ENCODE results near the gene CACNA2D4.

The CACNA2D4 gene

DNA sequence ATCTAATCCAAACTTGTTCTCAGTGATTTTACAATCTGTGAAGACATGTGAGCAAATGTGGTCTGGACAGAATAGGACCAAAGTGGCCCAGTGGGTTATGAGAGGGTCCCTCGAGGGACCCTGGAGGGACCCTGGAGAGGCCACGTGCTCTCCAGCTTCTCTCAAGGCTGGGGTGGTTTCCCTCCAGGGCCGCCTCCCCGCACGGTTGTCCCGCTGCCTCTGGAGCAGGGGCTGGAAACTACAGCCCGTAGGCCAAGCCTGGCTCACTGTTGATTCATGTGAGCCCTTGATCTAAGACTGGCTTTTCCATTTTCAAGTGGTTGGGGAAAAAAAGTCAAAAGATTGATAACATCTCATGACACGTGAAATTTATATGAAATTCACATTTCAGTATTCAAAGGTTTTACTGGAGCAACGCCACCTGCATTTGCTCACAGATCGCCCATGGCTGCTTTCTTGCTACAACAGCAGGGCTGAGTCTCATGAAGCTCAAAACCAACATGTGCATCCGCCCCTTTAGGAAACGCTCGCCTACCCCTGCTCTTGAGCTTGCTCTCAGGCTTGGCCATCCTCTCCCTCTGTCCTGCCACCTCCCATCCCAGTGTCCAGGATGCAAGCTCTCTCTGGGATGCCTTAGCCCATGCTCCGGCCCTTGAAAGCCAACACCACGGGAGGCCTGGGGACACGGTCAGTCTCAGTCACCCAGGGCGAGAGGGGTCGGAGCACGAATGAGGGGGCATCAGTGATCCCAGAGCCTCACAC, 110.2 kb downstream of the CACNA2D4 start:
- Histone ChIP-seq H3K4me3 (ENCODE audit: low read length) (no peak overlapping the region), H3K9ac (ENCODE audit: low read depth, low read length) (no peak overlapping the region), H3K27me3 (ENCODE audit: insufficient read depth, low read length) (no peaks in the 10 kb centered on the region), H3K4me1 (ENCODE audit: insufficient read depth, low read length) (no peaks in the 10 kb centered on the region), H3K36me3 (ENCODE audit: insufficient read depth, low read length) (no peaks in the 10 kb centered on the region), H3K27ac (ENCODE audit: low read depth, low read length) (no peak overlapping the region), H3K9me3 (ENCODE audit: insufficient read depth, low read depth, low read length) (no peaks in the 10 kb centered on the region)
- 91% methylated on average over 19 of the region's 19 CpGs for WGBS

- H3K4me1 ChIP-seq (ENCODE audit: insufficient read depth, low read length) = no peaks in the 10 kb centered on the region
- H3K9ac ChIP-seq (ENCODE audit: low read depth, low read length) = no peak overlapping the region
- WGBS = 93% methylated on average over 15 of the region's 15 CpGs
- H3K4me3 ChIP-seq (ENCODE audit: low read length) = no peak overlapping the region
- no peaks in the 10 kb centered on the region for H3K36me3 ChIP-seq (ENCODE audit: insufficient read depth, low read length)
- no peak overlapping the region for H3K27ac ChIP-seq (ENCODE audit: low read depth, low read length)
- no peaks in the 10 kb centered on the region for H3K27me3 ChIP-seq (ENCODE audit: insufficient read depth, low read length)
- H3K9me3 ChIP-seq (ENCODE audit: insufficient read depth, low read depth, low read length) = no peaks in the 10 kb centered on the region
These were observed 111.2 kb downstream of the CACNA2D4 start for GRCh38 chr12:1807087-1807860.

- H3K4me3 ChIP-seq (ENCODE audit: low read length) = no peak overlapping the region
- H3K36me3 ChIP-seq (ENCODE audit: insufficient read depth, low read length) = no peaks in the 10 kb centered on the region
- H3K9me3 ChIP-seq (ENCODE audit: insufficient read depth, low read depth, low read length) = no peaks in the 10 kb centered on the region
- 88% methylated on average over 7 of the region's 7 CpGs for WGBS
- no peaks in the 10 kb centered on the region for H3K27me3 ChIP-seq (ENCODE audit: insufficient read depth, low read length)
- no peaks in the 10 kb centered on the region for H3K4me1 ChIP-seq (ENCODE audit: insufficient read depth, low read length)
- no peak overlapping the region for H3K27ac ChIP-seq (ENCODE audit: low read depth, low read length)
- H3K9ac ChIP-seq (ENCODE audit: low read depth, low read length) = no peak overlapping the region
These were observed 112.0 kb downstream of the CACNA2D4 start for GRCh38 chr12:1806301-1807086.

- H3K36me3 ChIP-seq (ENCODE audit: insufficient read depth, low read length) = no peaks in the 10 kb centered on the region
- 92% methylated on average over 16 of the region's 16 CpGs for WGBS
- no peaks in the 10 kb centered on the region for H3K27me3 ChIP-seq (ENCODE audit: insufficient read depth, low read length)
- no peaks in the 10 kb centered on the region for H3K4me1 ChIP-seq (ENCODE audit: insufficient read depth, low read length)
- no peak overlapping the region for H3K27ac ChIP-seq (ENCODE audit: low read depth, low read length)
- H3K4me3 ChIP-seq (ENCODE audit: low read length) = no peak overlapping the region
- H3K9ac ChIP-seq (ENCODE audit: low read depth, low read length) = no peak overlapping the region
- H3K9me3 ChIP-seq (ENCODE audit: insufficient read depth, low read depth, low read length) = no peaks in the 10 kb centered on the region
These were observed 112.9 kb downstream of the CACNA2D4 start for GRCh38 chr12:1805441-1806081.

DNA sequence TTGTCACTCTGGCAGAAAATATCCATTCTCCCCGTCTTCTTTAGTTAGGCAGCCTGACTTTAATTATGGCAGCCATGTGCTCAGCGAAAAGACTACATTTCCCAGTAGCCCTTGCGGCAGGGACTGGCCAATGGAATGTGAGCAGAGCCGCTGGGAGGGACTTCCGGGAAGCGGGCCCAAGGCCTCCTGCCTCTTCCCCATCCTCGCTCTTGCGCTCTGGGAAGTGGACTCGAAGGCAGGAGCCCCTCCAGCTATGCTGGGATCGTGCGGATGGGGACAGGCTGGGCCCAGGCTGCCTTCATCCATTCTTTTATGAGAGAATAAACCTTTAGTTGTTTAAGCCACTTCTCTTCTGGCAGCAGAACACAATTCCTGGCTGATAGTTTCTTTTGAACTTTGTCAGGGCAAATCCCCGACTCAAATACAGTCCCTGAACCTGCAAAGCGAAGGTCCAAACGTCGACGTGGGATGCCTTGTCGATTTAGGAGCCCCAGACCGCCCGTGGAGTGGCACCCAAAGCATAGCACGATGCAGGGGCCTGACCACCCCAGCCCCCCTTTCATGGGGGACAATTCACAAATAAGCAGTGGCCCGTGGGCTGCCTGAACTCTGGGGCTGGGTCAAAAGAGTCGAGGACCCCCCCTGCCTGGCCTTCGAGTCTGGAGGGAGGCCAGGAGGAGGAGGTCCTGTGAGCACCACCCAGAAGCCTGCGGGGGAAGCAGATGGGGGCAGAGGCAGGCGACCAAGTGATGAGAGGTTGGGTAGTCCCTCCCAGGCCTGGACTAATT, 113.7 kb downstream of the CACNA2D4 start:
- Histone ChIP-seq H3K27ac (ENCODE audit: low read depth, low read length) (no peak overlapping the region), H3K4me1 (ENCODE audit: insufficient read depth, low read length) (no peaks in the 10 kb centered on the region), H3K4me3 (ENCODE audit: low read length) (no peak overlapping the region), H3K9ac (ENCODE audit: low read depth, low read length) (no peak overlapping the region), H3K9me3 (ENCODE audit: insufficient read depth, low read depth, low read length) (no peaks in the 10 kb centered on the region), H3K36me3 (ENCODE audit: insufficient read depth, low read length) (no peaks in the 10 kb centered on the region), H3K27me3 (ENCODE audit: insufficient read depth, low read length) (no peaks in the 10 kb centered on the region)
- WGBS = 55% methylated on average over 25 of the region's 25 CpGs

DNA sequence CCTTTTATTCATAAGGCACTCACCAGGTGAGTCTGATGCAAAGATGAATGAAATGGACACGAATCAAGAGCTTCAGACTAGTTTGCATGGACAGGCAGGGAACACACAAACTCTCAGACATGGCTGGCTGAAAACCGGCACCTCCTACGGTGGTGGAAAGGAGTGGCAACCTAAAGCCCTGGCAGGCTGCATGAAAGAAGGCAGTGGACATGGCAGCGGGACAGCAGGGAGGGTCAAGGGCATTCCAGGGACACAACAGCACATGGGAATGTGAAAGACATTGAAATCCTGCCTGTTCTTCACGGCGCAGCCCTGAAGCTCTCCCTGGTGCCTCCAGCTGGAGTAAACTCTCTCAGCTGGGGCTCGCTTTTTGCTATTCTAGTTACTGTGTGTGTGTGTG, 114.7 kb downstream of the CACNA2D4 start:
- Histone ChIP-seq H3K9me3 (ENCODE audit: insufficient read depth, low read depth, low read length) (no peaks in the 10 kb centered on the region), H3K4me3 (ENCODE audit: low read length) (no peak overlapping the region), H3K27me3 (ENCODE audit: insufficient read depth, low read length) (no peaks in the 10 kb centered on the region), H3K36me3 (ENCODE audit: insufficient read depth, low read length) (no peaks in the 10 kb centered on the region), H3K4me1 (ENCODE audit: insufficient read depth, low read length) (no peaks in the 10 kb centered on the region), H3K9ac (ENCODE audit: low read depth, low read length) (no peak overlapping the region), H3K27ac (ENCODE audit: low read depth, low read length) (no peak overlapping the region)
- 92% methylated on average over 7 of the region's 7 CpGs for WGBS

DNA sequence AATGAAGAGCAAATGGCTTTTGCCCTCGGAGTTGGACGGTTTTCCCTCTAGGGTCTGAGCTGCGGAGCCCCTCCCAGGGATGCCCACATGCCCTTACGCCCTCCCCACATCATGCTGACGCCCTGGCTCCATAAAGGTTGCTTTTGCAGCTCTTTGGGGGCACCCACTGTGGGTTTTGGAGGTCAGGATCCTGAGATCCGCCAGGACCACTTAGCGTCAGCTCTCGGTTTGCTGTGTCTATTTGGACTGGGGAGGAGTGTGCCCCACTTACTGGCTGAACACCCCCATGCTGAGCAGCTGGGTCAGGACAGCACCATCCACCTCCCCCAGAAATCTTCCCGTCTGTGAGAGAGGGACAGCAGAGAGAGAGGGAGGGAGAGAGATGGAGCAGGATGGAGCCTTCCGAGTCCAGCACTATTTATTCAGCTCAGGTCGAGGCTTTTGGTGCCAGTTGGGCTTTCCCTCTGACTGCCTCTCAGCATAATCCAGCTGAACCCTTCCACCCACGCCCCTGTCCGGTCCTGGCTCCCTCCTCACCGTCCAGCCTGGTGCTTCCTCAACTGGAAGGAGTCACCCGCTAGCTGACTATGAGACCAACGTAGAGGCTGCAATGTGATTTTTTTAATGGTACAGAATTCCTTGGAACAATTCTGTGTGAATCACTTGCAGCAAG, 117.0 kb downstream of the CACNA2D4 start:
- Histone ChIP-seq H3K27ac (ENCODE audit: low read depth, low read length) (no peak overlapping the region), H3K27me3 (ENCODE audit: insufficient read depth, low read length) (peaks cover 10% of the 10 kb centered on the region), H3K36me3 (ENCODE audit: insufficient read depth, low read length) (no peaks in the 10 kb centered on the region), H3K4me1 (ENCODE audit: insufficient read depth, low read length) (no peaks in the 10 kb centered on the region), H3K9ac (ENCODE audit: low read depth, low read length) (no peak overlapping the region), H3K9me3 (ENCODE audit: insufficient read depth, low read depth, low read length) (no peaks in the 10 kb centered on the region), H3K4me3 (ENCODE audit: low read length) (no peak overlapping the region)
- WGBS = 88% methylated on average over 16 of the region's 16 CpGs

DNA sequence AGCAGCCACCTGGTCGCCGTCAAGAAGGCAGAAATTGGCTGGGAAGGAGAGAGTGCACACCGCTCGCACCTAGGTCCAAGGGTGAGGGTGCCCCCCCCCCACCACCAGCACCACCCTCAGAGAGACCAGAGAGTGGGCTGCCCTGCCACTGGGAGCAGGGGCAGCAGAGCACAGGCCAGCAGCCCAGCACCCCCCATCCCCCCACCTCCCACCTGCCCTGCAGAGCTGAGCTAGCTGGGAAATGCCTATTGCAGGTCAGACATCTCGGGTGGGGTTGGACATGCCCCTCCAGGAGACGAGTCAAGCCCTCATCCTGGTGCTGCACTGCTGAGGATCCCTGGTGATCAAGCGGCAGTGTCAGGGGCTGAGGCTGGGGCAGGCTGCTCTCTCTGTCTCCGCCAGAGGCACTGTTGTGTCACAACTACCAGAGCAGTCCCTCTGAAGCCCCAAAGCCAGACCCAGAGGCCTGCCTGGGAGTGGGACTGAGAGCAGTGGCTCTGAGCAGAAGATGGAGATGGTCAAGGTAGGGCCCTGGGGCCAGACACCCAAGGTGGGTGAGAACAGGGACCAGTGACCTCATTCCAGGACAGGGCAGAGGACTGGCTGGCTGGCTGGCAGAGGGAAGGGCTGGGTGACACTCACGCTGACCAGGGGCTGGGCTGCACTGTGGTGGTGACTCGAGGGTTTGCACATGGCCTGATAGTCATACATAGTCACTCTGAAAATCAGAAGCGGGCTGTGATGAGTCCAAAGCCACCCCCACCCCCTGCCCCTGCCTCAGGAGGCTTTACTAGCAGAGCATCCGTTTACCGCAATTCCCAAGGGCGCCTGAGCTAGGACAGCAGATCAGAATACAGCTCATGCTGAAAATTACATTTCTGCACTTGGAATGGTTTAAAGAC, 117.8 kb downstream of the CACNA2D4 start:
- no peak overlapping the region for H3K9ac ChIP-seq (ENCODE audit: low read depth, low read length)
- H3K4me3 ChIP-seq (ENCODE audit: low read length) = no peak overlapping the region
- peaks cover 13% of the 10 kb centered on the region for H3K27me3 ChIP-seq (ENCODE audit: insufficient read depth, low read length)
- 81% methylated on average over 12 of the region's 14 CpGs for WGBS
- no peak overlapping the region for H3K27ac ChIP-seq (ENCODE audit: low read depth, low read length)
- no peaks in the 10 kb centered on the region for H3K4me1 ChIP-seq (ENCODE audit: insufficient read depth, low read length)
- no peaks in the 10 kb centered on the region for H3K9me3 ChIP-seq (ENCODE audit: insufficient read depth, low read depth, low read length)
- no peaks in the 10 kb centered on the region for H3K36me3 ChIP-seq (ENCODE audit: insufficient read depth, low read length)

DNA sequence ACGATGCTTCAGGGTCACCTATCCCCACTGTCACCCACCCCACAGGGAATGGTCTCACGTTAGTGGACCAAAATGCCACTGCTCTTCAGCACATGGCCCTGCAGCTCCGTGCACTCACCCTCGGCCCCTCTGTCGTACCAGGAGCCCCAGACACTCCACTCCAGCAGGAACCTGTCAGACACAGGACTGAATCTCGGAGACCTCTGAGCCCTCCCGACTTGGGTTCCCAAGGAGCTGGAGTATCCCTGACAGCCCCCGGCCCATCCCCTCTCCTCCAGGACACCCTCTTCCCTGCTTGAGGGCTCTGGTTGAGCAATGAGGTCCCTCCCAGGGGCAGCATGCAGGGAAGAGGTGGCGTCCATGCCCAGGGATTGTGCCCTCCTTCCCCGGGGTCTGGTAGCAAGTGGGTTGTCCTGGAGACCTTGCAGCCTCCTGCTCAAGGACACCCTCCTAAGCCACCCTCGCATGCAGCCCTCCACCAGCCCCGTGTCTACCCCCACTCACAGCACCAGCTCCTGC, 118.5 kb downstream of the CACNA2D4 start:
- Histone ChIP-seq H3K36me3 (ENCODE audit: insufficient read depth, low read length) (no peaks in the 10 kb centered on the region), H3K4me3 (ENCODE audit: low read length) (no peak overlapping the region), H3K27ac (ENCODE audit: low read depth, low read length) (no peak overlapping the region), H3K9ac (ENCODE audit: low read depth, low read length) (no peak overlapping the region), H3K27me3 (ENCODE audit: insufficient read depth, low read length) (peaks cover 13% of the 10 kb centered on the region), H3K4me1 (ENCODE audit: insufficient read depth, low read length) (0 out of 2 replicates have a peak, but pooled peaks cover 2% of the 10 kb centered on the region), H3K9me3 (ENCODE audit: insufficient read depth, low read depth, low read length) (no peaks in the 10 kb centered on the region)
- 89% methylated on average over 12 of the region's 12 CpGs for WGBS
